HG02763 (cell line): Measurements from ENCODE around the gene BBX.

ENCODE experiments used
- ATAC-seq: cut with Tn5 transposase; IDR thresholded peaks from one replicate; pipeline ENCODE4 v1.9.1; 2021; ENCODE audit warnings: mild to moderate bottlenecking, moderate library complexity; ENCODE audit not compliant: unreplicated experiment

BBX gene

GRCh38 chr3:107794664-107795443, 272.1 kb downstream of the BBX start:
- ATAC-seq: no peak

- no peak for ATAC-seq
These were observed 272.8 kb downstream of the BBX start for GRCh38 chr3:107795514-107796094.

DNA sequence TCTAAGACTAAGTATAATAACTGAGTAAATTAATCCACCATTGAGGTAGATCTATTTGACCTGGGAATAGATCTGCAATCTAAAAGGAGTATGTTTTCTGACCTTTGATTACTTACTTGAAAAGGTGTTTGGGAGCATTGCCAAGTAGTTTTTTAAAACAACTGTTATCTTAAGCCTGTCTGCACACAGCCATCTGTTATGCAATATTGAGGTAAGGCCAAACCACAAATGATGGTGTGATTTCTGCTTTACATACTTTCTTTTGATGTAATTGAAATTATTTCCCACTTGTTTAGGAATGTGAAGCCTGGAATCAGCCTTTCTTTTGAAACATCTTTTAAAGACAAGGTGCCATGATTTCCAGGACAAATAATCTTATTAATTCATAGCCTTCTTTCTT, 274.0 kb downstream of the BBX start:
- ATAC-seq: no peak

DNA sequence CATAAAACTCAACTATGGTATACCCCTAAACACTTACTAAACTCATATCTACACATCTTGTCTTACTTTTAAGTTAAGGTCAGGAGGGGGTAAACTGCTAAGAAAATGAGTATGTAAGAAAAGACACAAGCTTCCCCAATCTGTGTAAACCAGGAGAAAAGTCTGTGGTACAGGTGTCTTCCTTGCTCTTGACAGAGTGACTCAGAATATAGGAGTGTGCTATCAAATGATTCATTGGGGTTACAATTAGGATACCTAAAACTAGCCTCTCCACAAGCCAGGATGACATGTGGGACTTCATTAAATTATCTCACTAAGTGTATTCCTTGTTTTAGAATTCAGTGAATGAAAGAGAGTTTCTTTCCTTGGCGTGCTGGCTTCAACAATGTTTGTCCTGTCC, 274.8 kb downstream of the BBX start:
- no peak for ATAC-seq

- no peak for ATAC-seq
These were observed 275.6 kb downstream of the BBX start for GRCh38 chr3:107798381-107798780.

- ATAC-seq: no peak
These were observed 277.9 kb downstream of the BBX start for GRCh38 chr3:107800710-107801109.

DNA sequence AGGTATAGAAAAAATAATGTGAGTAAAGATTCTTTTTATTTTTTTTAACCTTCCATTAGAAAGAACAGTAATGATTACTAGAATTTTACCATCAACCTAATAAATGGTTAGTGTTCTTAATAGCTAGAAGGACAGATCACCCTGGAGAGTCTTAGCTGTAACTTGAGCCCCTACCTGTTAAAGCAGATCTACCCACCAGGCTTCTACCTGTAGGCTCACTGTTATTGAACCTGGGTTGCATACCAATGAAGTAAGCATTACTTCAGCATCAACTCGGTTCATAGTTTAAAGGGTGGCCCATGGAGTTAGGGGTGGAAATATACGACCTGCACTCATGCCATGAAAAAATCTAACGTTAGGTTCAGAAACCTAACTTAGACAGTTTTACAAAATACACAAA, 280.4 kb downstream of the BBX start:
- no peak for ATAC-seq

DNA sequence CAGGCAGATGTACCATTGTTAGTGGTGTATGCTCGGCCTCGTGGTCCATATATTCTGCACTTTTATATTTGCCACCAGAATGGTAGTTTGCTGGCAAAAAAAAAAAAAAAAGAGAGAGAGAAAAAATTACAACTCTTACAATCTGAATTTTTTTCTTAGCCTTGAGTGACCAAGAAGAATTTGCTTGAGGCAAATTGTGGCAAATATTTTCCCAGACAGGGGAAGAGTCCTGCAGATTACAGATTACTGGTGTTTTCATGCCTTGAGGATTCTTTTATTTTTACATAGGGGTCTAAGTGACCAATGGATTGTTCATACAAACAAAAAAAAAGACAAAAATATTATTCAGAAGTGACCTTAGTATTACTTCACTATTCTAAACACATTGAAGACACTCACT, 283.3 kb downstream of the BBX start:
- ATAC-seq: no peak

- ATAC-seq: no peak
These were observed 283.8 kb downstream of the BBX start for GRCh38 chr3:107806536-107806935.

DNA sequence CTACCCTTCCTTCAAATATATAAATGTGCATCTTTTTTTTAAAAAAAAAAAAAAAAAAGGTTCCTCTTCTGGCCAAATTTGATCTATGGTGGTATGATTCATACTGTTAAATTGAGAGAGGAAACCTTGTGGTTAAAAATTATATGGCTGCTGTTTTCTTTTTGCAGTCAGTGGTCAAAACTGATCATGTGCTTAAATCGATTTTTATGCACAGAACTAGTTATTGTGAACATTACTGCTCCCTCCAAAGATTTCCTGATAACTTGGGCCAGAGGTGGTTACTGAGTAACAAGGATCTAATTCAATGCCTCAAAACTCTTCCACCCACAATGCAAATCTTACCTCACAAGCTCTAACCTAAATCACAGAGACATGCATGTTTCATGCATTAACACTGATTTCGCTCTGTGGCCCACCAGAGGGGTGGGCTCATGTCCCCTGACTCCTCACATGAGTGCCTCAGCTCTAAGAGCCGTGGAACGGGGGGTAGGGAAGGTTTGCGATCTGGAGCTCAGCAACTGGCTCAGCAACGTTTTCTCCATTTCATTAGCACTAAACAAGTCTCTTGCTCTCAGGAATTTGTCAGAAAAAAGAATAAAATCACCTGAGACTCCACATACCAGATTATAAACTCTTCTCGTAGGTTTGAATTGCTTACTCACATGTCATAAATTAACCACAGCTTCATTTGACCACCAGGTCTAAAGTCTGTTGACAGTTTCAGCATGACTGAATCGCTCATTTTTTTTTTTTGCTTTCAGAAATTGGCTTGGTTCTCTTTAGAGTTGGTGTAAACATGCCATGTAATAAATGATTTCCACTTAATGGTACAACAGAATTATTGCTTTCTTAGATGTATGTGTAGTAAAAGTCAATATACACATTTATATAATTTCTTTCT, 287.7 kb downstream of the BBX start:
- ATAC-seq: no peak

GRCh38 chr3:107813026-107813425, 290.3 kb downstream of the BBX start:
- no peak for ATAC-seq

- no peak for ATAC-seq
These were observed 293.3 kb downstream of the BBX start for GRCh38 chr3:107816107-107816506.

GRCh38 chr3:107817076-107817475, 294.3 kb downstream of the BBX start:
- no peak for ATAC-seq

- no peak for ATAC-seq
These were observed 295.3 kb downstream of the BBX start for GRCh38 chr3:107818025-107818424.

DNA sequence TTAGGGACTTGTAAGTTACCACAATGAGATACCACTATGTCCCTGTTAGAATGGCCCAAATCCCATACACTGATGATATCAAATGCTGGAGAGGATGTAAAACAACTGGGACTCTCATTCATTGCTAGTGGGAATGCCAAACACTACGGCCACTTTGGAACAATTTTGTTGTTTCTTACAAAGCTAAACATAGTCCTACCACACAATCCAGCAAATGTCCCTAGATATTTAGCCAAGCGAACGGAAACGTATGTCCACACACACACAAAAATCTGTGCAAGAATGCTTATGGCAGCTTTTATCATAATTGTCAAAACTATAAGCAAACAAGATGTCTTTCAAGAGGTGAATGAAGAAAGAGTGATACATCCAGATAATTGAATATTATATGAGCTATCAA, 296.9 kb downstream of the BBX start:
- ATAC-seq: no peak

GRCh38 chr3:107822308-107822707, 299.5 kb downstream of the BBX start:
- ATAC-seq: no peak

DNA sequence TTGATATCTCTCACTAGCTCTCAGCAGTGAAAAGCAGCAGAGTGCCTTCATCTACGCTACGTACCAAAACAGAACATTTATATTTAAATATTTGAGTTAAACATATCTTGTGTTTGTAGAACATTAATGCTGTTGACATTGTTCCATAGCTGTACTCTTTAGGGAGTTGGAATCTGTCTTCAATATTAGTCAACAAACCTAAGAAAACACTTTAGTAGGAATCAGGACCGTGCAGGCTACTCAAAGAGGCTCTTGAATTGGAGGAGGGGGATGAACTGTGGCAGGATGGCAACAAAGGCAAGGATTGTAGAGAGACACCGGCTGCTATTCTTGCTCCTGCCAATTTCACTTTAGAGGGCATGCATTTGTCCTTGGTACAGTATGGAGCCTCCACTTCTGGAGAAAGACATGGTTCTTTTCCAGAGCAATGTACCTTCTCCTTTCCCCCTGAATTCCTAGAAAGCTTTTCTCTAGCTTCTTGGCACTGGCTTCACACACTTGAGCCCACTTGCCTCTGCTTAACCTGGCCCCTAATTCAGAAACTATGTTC, 302.1 kb downstream of the BBX start:
- ATAC-seq: no peak

DNA sequence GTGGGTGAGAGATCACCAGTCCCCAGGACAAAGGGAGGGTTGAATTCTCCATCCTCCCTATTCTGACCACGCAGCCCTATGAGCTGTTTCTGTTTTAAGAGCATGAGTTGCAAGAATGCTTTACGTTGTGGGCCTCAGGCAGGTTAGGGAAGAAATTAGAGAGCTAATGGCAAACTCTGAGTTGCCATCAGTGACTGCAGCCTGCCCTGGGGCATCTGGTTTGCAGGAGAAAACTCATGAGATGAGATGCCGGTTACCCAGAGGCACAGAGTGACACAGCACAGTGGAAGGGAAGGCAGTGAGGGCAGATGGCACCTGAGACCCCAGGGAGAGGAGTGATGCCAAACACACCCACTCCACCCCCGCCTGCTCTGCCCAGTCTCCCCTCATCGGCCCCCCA, 302.8 kb downstream of the BBX start:
- no peak for ATAC-seq

DNA sequence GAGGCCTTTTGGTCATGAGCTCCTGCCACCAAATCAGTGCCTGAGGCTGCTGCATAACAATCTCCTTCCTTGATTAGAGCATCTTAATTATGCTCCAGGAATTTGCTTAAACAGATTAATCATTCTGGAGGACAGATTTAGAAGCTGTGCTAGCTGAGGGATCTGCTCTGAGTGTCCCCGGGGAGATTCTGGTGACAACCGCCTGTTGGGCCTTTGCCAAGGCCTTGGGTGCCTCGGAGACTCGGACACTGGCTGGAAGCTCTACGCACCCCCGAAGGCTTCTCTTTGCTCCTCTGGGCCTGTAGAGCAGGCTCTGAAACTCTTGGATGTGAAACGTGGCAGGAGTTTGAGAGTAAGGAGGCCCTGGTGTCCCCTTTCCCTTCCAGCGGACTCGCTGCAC, 304.0 kb downstream of the BBX start:
- no peak for ATAC-seq

DNA sequence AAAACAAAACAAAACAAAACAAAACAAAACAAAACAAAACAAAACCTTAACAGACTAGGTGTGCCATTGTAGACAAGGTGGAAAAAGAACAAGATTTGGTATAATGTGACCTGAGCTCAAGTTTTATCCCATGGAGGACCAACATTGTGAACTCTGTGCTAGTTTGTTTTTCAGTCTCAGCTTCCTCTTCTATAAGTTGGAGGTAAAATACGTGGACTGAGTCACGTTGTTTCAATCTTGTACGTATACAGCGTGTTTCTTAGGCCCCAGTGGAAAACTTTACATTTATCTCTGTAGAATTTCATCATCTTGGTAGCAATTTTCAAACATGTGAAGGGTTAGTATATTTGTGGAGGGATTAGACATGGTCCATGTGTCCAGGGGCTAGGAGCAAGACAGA, 306.4 kb downstream of the BBX start:
- ATAC-seq: no peak

DNA sequence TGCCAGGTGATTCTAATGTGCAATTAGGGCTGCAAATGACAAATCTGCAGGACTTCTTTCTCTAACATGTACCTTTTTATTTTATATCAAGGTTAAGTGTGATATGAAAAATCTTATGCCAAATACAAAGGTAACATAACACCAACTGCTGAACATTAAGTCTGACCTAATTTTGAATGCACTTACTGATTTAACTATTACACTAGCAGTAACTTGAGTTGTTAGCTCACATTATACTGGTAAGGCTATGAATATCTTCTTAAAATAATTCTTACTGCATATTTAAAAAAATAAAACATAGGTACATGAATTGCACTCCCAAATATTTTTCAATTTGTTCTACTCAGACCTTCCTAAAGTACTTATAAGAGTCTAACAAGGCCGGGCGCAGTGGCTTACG, 308.8 kb downstream of the BBX start:
- ATAC-seq: no peak

GRCh38 chr3:107833043-107833442, 310.3 kb downstream of the BBX start:
- no peak for ATAC-seq
